ENCODE results near the gene MYLK2. TPM values are rescaled to one million over a fixed set of nuclear protein-coding genes. Genes with fewer than 3 reads are reported as not detected.

MYLK2 gene
- total and polyA plus RNA-seq, 3 donors from 2014 or later: 1.2 to 1.6 (median 1.3) TPM

- intact Hi-C loops (cut with DNase I; ENCODE audit: low total_unique reads): no loop called here
- 54 to 76% methylated on average over 28 to 32 of the region's 32 CpGs for WGBS, 2 donors
- no peak for TF ChIP-seq CTCF (IDR thresholded peaks at IDR 0.05)
- no peak for TF ChIP-seq POLR2A (IDR thresholded peaks at IDR 0.05)
Observed at GRCh38 chr20:31848088-31848999, 29.2 kb downstream of the MYLK2 start.

GRCh38 chr20:31849306-31849930 is 30.3 kb downstream of the MYLK2 start:
- intact Hi-C loops (cut with DNase I; ENCODE audit: low total_unique reads): no loop called here
- H3K4me3 ChIP-seq: no peak overlapping the region
- no peak for TF ChIP-seq POLR2A (IDR thresholded peaks at IDR 0.05)
- TF ChIP-seq CTCF (IDR thresholded peaks at IDR 0.05): no peak
- DNase-seq: no peak
- H3K9me3 ChIP-seq: no peaks in the 10 kb centered on the region
- no peak overlapping the region for H3K27ac ChIP-seq
- no peaks in the 10 kb centered on the region for H3K4me1 ChIP-seq
- no peaks in the 10 kb centered on the region for H3K27me3 ChIP-seq
- WGBS, 2 donors: 31% methylated on average over 26 to 42 of the region's 45 CpGs
- no peaks in the 10 kb centered on the region for H3K36me3 ChIP-seq (ENCODE audit: low read depth, missing control alignments)

More at GRCh38 chr20:31848088-31848999, 29.2 kb downstream of the MYLK2 start:
- no peaks in the 10 kb centered on the region for H3K9me3 ChIP-seq
- H3K4me1 ChIP-seq: no peaks in the 10 kb centered on the region
- no peak overlapping the region for H3K4me3 ChIP-seq
- no peak for DNase-seq
- no peak overlapping the region for H3K27ac ChIP-seq
- no peaks in the 10 kb centered on the region for H3K27me3 ChIP-seq
- no peaks in the 10 kb centered on the region for H3K36me3 ChIP-seq (ENCODE audit: low read depth, missing control alignments)

GRCh38 chr20:31851240-31851955 is 32.2 kb downstream of the MYLK2 start:
- WGBS, 2 donors: 80 to 84% methylated on average over 11 of the region's 11 CpGs
- no peak for DNase-seq
- TF ChIP-seq POLR2A (IDR thresholded peaks at IDR 0.05): no peak
- TF ChIP-seq CTCF (IDR thresholded peaks at IDR 0.05): no peak
- Histone ChIP-seq H3K27ac (no peak overlapping the region), H3K27me3 (no peaks in the 10 kb centered on the region), H3K9me3 (no peaks in the 10 kb centered on the region), H3K4me3 (no peak overlapping the region), H3K36me3 (ENCODE audit: low read depth, missing control alignments) (no peaks in the 10 kb centered on the region), H3K4me1 (no peaks in the 10 kb centered on the region)
- intact Hi-C loops (cut with DNase I; ENCODE audit: low total_unique reads): loop anchor here (10.0 kb wide), 1 partner anchor 183 kb away; no protein-coding TSS in a partner anchor

GRCh38 chr20:31853481-31853880 is 34.3 kb downstream of the MYLK2 start:
- Histone ChIP-seq H3K4me3 (no peak overlapping the region), H3K9me3 (no peaks in the 10 kb centered on the region), H3K27ac (no peak overlapping the region), H3K36me3 (ENCODE audit: low read depth, missing control alignments) (no peaks in the 10 kb centered on the region), H3K27me3 (no peaks in the 10 kb centered on the region), H3K4me1 (no peaks in the 10 kb centered on the region)
- intact Hi-C loops (cut with DNase I; ENCODE audit: low total_unique reads): loop anchor here (10.0 kb wide), 1 partner anchor 181 kb away; no protein-coding TSS in a partner anchor
- WGBS, 2 donors: 84 to 91% methylated on average over 7 of the region's 7 CpGs
- no peak for DNase-seq
- TF ChIP-seq CTCF (IDR thresholded peaks at IDR 0.05) (no peak), POLR2A (IDR thresholded peaks at IDR 0.05) (no peak)
